NCI-H2171 treated with DMSO at 0.1 percent for 48 hours (cell line): ENCODE measurements around the gene MAN2B2.
"Not testable (repeated sequence)": the region's sequence is repeated elsewhere in the genome, so short reads cannot be mapped to it uniquely, and the experiment has no call there.

Experiments used
- DNase-seq: peaks from one replicate; lab custom pipeline; 2025; lab: John Stamatoyannopoulos, UW

The MAN2B2 gene

DNA sequence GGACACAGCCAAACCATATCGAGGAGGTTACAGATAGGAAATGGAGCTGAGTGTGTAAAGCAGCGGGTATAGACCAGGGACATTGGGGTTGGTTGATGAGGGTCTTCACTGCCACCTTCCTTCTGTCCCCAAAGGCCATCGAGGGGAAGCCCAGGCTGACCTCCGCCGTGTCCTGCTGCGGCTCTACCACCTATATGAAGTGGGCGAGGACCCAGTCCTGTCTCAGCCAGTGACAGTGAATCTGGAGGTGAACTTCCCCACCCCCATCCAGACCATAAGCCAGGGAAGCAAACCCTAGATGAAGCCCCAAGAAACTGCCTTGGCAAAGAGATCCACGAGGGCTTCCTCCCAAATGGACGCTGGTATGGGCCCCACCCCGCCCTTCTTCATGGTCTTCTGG is 42.3 kb downstream of the MAN2B2 start:
- no peak for DNase-seq

DNA sequence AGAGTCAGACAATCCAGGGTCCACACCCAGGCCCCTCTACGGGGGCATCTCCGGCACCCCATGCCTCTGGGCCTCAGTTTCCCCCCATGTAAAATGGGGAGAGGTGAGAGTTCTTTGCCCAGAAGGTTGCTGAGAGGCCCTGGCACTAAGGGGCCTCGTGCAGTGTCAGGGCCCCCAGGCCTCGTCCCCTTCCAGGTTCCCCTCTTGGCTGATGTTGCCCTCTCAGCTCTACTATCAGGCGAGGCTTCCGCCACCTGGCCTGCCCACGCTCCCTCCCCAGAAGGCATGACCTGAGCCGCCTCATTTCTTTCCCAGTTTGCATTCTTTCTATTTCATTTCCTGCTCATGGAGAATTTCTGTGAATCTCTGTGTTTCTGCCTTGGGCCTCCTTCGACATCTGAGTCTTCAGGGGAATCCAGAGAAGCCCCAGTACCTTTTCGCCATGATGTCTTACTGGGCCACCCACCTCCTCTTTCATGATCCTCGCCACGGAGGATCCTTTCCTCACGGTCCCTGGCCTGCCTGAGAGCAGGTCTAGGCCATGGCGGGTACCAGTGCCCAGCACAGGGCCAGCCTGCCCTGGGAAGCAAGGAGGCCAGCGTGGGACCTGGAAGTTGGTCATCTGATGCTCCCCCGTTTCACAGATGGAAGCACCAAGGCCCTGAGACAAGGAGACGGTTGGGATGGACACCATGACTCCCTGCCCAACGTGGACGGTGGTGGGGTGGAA is 43.6 kb downstream of the MAN2B2 start:
- DNase-seq = no peak

- DNase-seq = no peak
Measured at GRCh38 chr4:6619116-6619465, 44.1 kb downstream of the MAN2B2 start.

DNA sequence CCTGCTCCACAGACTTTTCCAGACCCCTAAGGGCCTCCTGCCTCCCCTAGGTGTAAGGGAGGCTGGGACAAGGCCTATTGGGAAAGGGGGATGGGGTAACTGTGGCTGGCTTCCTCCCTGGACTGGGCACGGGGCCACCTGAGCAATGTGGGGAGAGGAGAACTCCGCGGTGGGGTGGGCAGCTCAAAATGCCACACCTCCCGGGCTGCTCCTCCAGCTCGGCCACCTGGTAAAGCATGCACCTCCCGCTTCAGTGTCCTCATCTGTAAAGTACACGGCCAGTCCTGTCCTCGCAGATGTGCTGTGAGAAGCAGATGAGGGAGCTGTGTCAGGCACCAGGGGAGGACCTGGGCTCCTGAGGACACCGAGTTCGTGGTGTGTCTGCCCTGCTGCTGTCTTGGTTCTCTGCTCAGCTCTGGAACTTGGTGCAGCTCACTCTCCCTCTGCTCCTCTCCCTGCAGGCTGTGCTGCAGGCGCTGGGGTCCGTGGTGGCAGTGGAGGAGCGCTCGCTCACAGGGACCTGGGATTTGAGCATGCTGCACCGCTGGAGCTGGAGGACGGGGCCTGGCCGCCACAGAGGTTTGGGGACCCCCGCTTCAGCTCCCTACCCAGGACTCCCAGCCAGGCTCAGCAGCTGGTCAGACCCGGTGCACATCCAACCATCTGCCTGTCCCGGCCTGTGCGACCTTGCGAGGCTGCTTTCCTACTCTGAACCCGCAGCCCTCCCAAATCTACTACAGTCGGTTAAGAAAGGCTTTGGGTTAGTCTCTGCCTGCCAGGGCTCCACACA is 44.7 kb downstream of the MAN2B2 start:
- DNase-seq = no peak

DNA sequence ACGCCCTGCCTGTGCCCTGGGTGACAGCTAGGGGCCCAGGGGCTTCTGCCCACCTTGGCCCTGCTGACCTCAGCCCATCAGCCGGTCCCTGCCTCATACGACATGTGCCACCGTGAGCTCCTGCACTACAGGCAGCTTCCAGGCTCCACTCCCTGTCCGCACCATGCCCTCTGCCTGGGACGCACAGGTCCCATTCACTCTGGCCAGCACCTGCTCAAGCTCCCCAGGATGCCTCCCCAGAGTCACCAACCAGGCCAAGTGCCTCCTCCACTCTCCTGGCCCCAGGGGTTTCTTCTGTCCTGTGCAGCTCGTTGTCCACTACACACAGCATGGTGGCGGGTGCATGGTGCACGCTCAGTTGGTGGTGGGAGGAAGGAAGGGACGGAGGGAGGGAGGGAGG is 45.3 kb downstream of the MAN2B2 start:
- no peak for DNase-seq

- no peak for DNase-seq
Measured at GRCh38 chr4:6620891-6621555, 46.0 kb downstream of the MAN2B2 start.

DNA sequence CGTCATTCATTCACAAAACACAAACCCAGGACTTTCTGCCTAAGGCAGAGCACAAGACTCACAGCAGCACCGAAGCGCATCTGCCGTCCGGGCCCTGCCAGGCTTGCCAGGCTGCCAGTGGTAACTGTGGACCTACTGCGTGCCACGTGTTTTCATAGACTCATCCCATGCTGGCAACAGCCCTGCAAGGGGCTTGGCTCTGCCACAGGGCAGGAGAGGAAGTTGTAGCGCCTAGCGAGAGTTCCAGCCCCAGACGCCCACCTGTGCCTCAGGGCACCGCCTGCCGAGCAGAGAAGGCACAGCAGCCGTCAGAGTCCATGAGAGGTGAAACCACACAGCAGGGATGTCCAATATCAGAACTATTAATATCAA is 46.6 kb downstream of the MAN2B2 start:
- DNase-seq = no peak

GRCh38 chr4:6622744-6623143 is 47.8 kb downstream of the MAN2B2 start:
- no peak for DNase-seq

GRCh38 chr4:6625256-6625655 is 50.3 kb downstream of the MAN2B2 start:
- no peak for DNase-seq

- DNase-seq = no peak
Measured at GRCh38 chr4:6626066-6626465, 51.1 kb downstream of the MAN2B2 start.

DNA sequence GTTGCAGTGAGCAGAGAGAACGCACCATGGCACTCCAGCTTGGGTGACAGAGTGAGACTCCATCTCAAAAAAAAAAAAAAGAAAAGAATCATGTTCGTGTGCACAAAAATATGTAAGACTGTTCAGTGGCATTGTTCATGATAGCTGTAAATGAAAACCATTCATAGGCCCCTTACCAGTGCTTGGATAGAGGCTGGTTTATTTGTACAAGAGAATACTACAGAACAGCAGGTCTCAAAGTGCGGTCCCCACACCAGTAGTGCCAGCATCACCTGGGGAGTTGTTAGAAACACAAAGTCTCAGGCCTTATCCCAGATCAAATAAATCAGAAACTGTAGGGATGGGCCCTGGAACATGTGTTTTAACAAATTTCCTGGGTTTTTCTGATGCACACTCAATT is 52.8 kb downstream of the MAN2B2 start:
- no peak for DNase-seq

DNA sequence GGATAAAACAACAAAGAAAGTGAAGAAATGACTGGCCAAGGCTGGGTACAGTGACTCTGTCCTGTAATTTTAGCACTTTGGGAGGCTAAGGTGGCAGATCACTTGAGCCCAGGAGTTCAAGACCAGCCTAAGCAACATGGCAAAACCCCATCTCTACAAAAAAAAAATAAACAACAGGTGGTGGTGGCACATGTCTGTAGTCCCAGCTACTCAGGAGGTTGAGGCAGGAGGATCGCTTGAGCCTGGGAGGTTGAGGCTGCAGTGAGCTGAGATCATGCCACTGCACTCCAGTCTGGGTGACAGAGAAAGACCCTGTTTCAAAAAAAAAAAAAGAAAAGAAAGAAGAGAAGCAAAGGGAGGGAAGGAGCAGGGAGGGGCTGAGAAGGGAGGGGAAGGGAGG is 53.5 kb downstream of the MAN2B2 start:
- not testable (repeated sequence) for DNase-seq

DNA sequence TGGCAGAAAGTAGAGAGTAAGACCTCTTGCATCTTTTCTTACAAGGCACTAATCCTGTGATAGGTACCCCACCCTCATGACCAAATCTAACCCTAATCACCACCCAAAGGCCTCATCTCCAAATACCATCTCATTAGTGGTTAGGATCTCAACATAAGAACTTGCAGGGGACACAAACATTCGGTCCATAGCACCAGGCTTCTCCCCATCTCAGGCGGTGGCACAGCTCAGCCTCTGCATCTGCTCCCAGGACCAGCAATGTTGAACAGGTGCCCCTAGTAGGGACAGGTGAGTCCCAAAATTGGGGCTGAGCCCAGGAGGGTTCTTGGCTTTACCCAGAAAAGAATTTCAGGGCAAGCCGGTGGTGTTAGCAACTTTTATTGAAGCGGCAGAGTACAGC is 57.1 kb downstream of the MAN2B2 start:
- DNase-seq = no peak

- DNase-seq = no peak
Measured at GRCh38 chr4:6633091-6633906, 58.3 kb downstream of the MAN2B2 start.

- no peak for DNase-seq
Measured at GRCh38 chr4:6634746-6635145, 59.8 kb downstream of the MAN2B2 start.

DNA sequence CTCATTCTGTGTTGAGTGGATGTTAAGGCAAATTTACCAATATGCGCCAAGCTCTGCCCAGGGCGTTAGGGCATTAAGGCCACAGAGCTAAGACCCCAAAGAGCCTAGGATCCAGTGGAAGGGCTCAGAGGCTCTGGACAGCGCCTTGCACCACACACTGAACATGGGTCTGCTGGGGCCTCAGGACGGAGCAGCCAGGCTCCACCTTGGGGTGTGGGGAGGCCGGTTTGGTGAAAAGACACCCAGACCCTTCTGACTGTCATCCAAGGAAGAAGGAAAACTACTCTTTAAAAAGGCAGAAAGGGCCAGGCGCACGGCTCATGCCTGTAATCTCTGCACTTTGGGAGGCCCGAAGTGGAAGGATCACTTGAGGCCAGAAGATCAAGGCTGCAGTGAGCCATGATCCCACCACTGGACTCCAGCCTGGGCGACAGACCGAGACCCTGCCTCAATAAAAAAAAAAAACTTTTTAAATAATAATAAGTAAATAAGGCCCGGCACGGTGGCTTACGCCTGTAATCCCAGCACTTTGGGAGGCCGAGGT is 64.2 kb downstream of the MAN2B2 start:
- no peak for DNase-seq

DNA sequence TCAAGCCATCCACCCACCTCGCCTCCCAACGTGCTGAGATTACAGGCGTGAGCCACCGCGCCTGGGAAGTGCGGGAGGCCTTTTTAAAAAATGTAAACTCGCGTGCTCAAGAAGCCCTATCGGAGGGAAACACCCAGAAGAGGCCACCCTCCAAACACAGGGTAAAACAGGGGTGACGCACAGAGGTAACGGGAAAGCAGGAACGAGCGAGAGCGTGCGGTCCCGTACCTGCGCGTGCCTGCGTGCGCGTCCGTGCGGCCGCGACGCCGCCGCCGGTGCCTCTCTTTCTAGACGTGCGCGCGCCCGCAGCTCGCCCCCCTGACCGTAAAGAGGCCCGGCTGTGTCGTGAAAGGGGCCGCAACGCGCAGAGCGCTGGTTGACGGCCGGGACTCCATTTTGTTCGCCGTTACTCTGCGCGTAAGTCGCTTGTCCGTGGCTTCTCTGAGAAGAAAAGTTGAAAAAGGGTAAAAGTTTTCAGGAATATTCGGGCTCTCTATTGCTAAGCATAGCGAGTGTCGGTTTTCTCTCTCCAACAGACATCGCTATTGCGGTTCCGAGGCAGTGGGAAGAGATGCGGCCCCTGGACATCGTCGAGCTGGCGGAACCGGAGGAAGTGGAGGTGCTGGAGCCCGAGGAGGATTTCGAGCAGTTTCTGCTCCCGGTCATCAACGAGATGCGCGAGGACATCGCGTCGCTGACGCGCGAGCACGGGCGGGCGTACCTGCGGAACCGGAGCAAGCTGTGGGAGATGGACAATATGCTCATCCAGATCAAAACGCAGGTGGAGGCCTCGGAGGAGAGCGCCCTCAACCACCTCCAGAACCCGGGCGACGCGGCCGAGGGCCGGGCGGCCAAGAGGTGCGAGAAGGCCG is 65.5 kb downstream of the MAN2B2 start, which contains the start of gene MRFAP1:
Gene MRFAP1, plus strand, starts transcription at position 394 of the 872 bp plus-strand sequence. Its CDS starts 178 bp downstream, at position 572.
- peak; percentile 86 for DNase-seq

DNA sequence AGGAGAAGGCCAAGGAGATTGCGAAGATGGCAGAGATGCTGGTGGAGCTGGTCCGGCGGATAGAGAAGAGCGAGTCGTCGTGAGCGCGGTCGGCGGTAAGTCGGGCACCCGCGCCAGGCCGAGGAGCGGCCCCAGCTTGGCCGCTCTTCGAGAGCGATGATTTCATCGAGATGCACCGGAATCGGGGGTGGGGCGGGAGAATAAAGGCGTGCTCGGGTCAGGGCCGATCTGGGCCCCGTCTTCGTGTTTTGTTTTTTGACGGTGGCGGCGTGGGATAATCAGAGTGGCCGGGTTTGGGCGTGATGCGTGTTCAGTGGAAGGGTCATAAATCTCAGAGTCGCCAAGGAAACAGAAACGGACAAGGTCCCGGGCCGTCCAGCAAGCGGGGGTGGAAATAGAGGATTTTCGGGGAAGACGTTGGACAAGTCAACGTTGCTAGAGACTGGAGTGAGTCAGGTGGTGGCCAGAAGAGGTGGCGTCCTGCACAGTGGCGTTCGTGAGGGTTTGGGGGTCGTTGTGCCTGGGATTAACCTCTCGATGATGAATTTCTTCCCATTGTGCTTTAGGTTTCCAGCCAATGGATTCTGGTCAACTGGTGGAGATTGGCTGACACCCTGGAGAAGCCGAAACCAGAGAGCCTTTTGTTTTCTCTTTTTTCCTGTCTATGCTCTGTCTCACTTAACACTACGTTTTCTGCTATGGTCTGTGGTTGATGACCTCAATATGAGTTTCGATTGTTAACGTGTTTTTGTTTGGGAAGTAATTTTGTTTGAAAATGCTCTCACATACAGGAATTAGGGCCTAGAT is 66.4 kb downstream of the MAN2B2 start:
- no peak for DNase-seq

GRCh38 chr4:6641971-6642320 is 67.0 kb downstream of the MAN2B2 start:
- no peak for DNase-seq
